GM12878 (cell line): ENCODE measurements around the gene CASP3.

Source experiments
- BCLAF1 ChIP-seq: fragments of 450-650 bp; IDR thresholded peaks from 2 replicates; pipeline ENCODE4 v1.6.1; 2017; ENCODE audit warnings: antibody characterized with exemption, mild to moderate bottlenecking, moderate library complexity
- CUX1 ChIP-seq: IDR thresholded peaks from 2 replicates; pipeline ENCODE4 v1.6.1; 2012; ENCODE audit warnings: improper control_type of control experiment, low read depth, low read length; ENCODE audit not compliant: insufficient replicate concordance
- NR2C2 ChIP-seq: IDR thresholded peaks from 2 replicates; pipeline ENCODE4 v1.6.1; 2011; ENCODE audit warnings: borderline replicate concordance, low read depth; ENCODE audit not compliant: control insufficient read depth, insufficient read length
- POLR2A ChIP-seq: IDR thresholded peaks from 2 replicates; pipeline ENCODE4 v1.6.1; 2011; ENCODE audit warnings: low read depth, mild to moderate bottlenecking, low read length
- SREBF2 ChIP-seq: IDR thresholded peaks from 2 replicates; pipeline ENCODE4 v1.6.1; 2012; ENCODE audit warnings: mild to moderate bottlenecking, low read length
- TAF1 ChIP-seq: IDR thresholded peaks from 2 replicates; pipeline ENCODE4 v1.6.1; 2011; ENCODE audit warnings: mild to moderate bottlenecking, low read depth, low read length, borderline replicate concordance

DNA sequence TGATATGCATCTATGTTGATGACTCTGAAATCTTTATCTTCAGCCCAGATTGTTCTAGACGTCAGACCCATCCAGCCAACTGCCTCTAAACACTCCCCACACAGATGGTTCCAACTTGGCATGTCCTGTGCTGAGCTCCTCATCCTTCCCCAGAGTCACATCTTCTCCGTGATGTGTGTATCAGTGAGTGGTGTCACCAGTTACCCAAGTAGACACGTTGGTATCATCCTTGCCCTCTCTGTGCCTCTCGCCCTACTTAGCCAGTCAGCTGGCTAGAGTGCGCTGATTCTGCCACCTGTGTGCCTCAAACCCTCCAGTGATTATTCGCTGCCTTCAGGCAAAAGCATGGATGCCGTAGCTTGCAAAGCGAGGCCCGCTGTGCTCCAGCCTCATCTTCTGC lies 18.8 kb upstream of the CASP3 start:
- TF ChIP-seq TAF1 = no peak
- TF ChIP-seq CUX1 = no peak
- TF ChIP-seq BCLAF1 = no peak
- no peak for TF ChIP-seq NR2C2
- TF ChIP-seq SREBF2 = no peak
- TF ChIP-seq POLR2A = no peak
